Loucy (cell line): Measurements from ENCODE around the gene CACNA1B.

Experiments
- EZH2phosphoT487 ChIP-seq: fragments of 200-600 bp; IDR thresholded peaks from 2 replicates; pipeline ENCODE4 v1.6.1; 2018; ENCODE audit warnings: antibody characterized with exemption, mild to moderate bottlenecking, moderate library complexity, borderline replicate concordance
- TF ChIP-seq, protein P1 (sequence below): fragments of 200-600 bp; sonication (generic); conservative IDR thresholded peaks from 2 replicates; pipeline ENCODE4 v1.5.1; 2014; ENCODE audit warnings: mild to moderate bottlenecking, antibody characterized with exemption, low read length

GRCh38 chr9:138111607-138112006 lies 234.0 kb downstream of the CACNA1B start:
- TF ChIP-seq, protein P1, sequence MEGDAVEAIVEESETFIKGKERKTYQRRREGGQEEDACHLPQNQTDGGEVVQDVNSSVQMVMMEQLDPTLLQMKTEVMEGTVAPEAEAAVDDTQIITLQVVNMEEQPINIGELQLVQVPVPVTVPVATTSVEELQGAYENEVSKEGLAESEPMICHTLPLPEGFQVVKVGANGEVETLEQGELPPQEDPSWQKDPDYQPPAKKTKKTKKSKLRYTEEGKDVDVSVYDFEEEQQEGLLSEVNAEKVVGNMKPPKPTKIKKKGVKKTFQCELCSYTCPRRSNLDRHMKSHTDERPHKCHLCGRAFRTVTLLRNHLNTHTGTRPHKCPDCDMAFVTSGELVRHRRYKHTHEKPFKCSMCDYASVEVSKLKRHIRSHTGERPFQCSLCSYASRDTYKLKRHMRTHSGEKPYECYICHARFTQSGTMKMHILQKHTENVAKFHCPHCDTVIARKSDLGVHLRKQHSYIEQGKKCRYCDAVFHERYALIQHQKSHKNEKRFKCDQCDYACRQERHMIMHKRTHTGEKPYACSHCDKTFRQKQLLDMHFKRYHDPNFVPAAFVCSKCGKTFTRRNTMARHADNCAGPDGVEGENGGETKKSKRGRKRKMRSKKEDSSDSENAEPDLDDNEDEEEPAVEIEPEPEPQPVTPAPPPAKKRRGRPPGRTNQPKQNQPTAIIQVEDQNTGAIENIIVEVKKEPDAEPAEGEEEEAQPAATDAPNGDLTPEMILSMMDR = no peak
- TF ChIP-seq EZH2phosphoT487 = no peak
